ENCODE data around the gene ABCC4.

- TF ChIP-seq CTCF (IDR thresholded peaks at IDR 0.05) (no peak), EZH2 (IDR thresholded peaks at IDR 0.05; ENCODE audit: borderline replicate concordance, insufficient read depth, low read depth, low read length, poor library complexity, severe bottlenecking) (no peak)
These were observed 113.1 kb downstream of the ABCC4 start for GRCh38 chr13:95188128-95188527.
